ENCODE data around the gene MIOX. TPM values are rescaled to one million over a fixed set of nuclear protein-coding genes. Genes with fewer than 3 reads are reported as not detected.
A peak's percentile ranks its signal among the peaks of the same experiment; 100 is the strongest.

The MIOX gene
- total and polyA plus RNA-seq, 9 of the 15 experiments (the other 6 are each of a cell fraction or from before 2014, with no cell fraction given), result 0.08 TPM; not detected in 8

DNA sequence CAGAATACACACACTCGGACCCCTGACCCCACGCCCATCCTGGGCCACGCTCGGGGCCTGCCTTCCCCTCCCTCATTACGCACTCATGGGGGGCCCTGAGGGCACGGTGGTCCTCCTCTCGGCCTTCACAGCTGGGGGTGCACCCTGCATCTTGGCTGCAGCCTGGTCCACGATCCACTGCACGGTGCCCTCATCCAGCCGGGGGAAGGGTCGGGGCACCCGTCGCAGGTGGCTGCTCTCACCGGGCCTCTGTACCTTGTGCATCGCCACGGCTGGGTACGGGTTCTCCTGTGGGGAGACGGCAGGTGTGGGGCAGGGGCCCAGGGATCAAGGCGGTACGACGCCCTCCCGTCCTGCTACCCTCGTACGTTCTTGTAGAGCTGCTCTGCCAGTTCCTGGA, 22.2 kb upstream of the MIOX start:
- H3K27me3 ChIP-seq (ENCODE audit: control insufficient read depth in 2 of 2, insufficient read depth in 2 of 2, low read length in 2 of 2), result no peaks in the 10 kb centered on the region
- no peak overlapping the region for H3K27ac ChIP-seq (ENCODE audit: extremely low read depth, low read depth, low read length)
- DNase-seq (ENCODE audit: extremely low read depth in 1 of 4, low spot score in 3 of 4) (no peak), ATAC-seq (no peak), FAIRE-seq (no peak)
- H3K4me3 ChIP-seq, result no peak overlapping the region
- 0 out of 2 replicates have a peak, but pooled peaks cover 3% of the 10 kb centered on the region for H4K20me1 ChIP-seq (replicated peaks; ENCODE audit: control insufficient read depth, insufficient read depth, low read length)
- H3K79me2 ChIP-seq (ENCODE audit: control insufficient read depth, insufficient read depth, low read length), result peaks cover 10% of the 10 kb centered on the region
- in situ Hi-C loops (cut with MboI), result no loop called here
- H2AFZ ChIP-seq (ENCODE audit: low read depth, low read length), result no peak overlapping the region
- no peaks in the 10 kb centered on the region for H3K9me3 ChIP-seq (replicated peaks; ENCODE audit: control insufficient read depth, insufficient read depth, low read depth, low read length)
- TF ChIP-seq, protein P1, sequence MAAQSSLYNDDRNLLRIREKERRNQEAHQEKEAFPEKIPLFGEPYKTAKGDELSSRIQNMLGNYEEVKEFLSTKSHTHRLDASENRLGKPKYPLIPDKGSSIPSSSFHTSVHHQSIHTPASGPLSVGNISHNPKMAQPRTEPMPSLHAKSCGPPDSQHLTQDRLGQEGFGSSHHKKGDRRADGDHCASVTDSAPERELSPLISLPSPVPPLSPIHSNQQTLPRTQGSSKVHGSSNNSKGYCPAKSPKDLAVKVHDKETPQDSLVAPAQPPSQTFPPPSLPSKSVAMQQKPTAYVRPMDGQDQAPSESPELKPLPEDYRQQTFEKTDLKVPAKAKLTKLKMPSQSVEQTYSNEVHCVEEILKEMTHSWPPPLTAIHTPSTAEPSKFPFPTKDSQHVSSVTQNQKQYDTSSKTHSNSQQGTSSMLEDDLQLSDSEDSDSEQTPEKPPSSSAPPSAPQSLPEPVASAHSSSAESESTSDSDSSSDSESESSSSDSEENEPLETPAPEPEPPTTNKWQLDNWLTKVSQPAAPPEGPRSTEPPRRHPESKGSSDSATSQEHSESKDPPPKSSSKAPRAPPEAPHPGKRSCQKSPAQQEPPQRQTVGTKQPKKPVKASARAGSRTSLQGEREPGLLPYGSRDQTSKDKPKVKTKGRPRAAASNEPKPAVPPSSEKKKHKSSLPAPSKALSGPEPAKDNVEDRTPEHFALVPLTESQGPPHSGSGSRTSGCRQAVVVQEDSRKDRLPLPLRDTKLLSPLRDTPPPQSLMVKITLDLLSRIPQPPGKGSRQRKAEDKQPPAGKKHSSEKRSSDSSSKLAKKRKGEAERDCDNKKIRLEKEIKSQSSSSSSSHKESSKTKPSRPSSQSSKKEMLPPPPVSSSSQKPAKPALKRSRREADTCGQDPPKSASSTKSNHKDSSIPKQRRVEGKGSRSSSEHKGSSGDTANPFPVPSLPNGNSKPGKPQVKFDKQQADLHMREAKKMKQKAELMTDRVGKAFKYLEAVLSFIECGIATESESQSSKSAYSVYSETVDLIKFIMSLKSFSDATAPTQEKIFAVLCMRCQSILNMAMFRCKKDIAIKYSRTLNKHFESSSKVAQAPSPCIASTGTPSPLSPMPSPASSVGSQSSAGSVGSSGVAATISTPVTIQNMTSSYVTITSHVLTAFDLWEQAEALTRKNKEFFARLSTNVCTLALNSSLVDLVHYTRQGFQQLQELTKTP (IDR thresholded peaks at IDR 0.05; ENCODE audit: low read depth in 1 of 2, partially characterized antibody in 2 of 2), result no peak
- 0 out of 2 replicates have a peak, but pooled peaks have one; percentile 29 for TF ChIP-seq RBFOX2 (IDR thresholded peaks at IDR 0.05; ENCODE audit: low read depth, low read length)
- CTCF ChIA-PET (ENCODE audit: low intra/inter-chr PET ratio), result no interaction called here
- BruUV-seq (replicated peaks), result no TSS peak
- H3K36me3 ChIP-seq (ENCODE audit: control insufficient read depth, insufficient read depth, low read length), result peaks cover 52% of the 10 kb centered on the region; the same call in 1 of the 3 replicates
- WGBS (ENCODE audit: insufficient coverage, low coverage, missing lambda C conversion rate), result 94% methylated on average over 18 of the region's 24 CpGs
- POLR2A ChIA-PET, result no interaction called here
- H3K9me1 ChIP-seq (ENCODE audit: control insufficient read depth, insufficient read depth, low read length), result no peaks in the 10 kb centered on the region
- H3K4me1 ChIP-seq (replicated peaks in 1 of 2; ENCODE audit: control insufficient read depth in 2 of 2, insufficient read depth in 2 of 2, low read length in 2 of 2), result peaks cover 1 to 3% of the 10 kb centered on the region in 2 experiments; a peak in 3 of 5 replicates
- intact Hi-C loops (cut with micrococcal nuclease), result no loop called here
- H3K4me2 ChIP-seq (ENCODE audit: insufficient read depth, low read length), result no peak overlapping the region
- H3K9ac ChIP-seq (ENCODE audit: insufficient read depth in 1 of 2, low read depth in 2 of 2, low read length in 2 of 2), result no peak overlapping the region
